GM19468 (cell line): ENCODE data around the gene DPEP1.
"Not testable (repeated sequence)": the region's sequence is repeated elsewhere in the genome, so short reads cannot be mapped to it uniquely, and the experiment has no call there.

Source experiments
- ATAC-seq: cut with Tn5 transposase; IDR thresholded peaks from one replicate; pipeline ENCODE4 v1.9.1; 2021; ENCODE audit warnings: mild to moderate bottlenecking, moderate library complexity, moderate number of reproducible peaks; ENCODE audit not compliant: unreplicated experiment; ENCODE audit errors: extremely low read depth

DPEP1 gene

GRCh38 chr16:89670496-89671431 is 57.3 kb downstream of the DPEP1 start:
- no peak for ATAC-seq

GRCh38 chr16:89671565-89671964 is 58.1 kb downstream of the DPEP1 start:
- not testable (repeated sequence) for ATAC-seq

- ATAC-seq = no peak
These were observed 58.9 kb downstream of the DPEP1 start for GRCh38 chr16:89672177-89672941.

- no peak for ATAC-seq
These were observed 64.8 kb downstream of the DPEP1 start for GRCh38 chr16:89678258-89678657.

GRCh38 chr16:89685916-89686315 is 72.5 kb downstream of the DPEP1 start:
- no peak for ATAC-seq

GRCh38 chr16:89686520-89687091 is 73.2 kb downstream of the DPEP1 start, which contains the start of gene CDK10:
CDK10 (plus strand) TSS chr16:89686689; CDS start chr16:89686711, 22 bp downstream.
- ATAC-seq = peak; percentile 55

GRCh38 chr16:89687092-89687940 is 73.9 kb downstream of the DPEP1 start:
- ATAC-seq = no peak
